Measurements from ENCODE around the gene TBC1D2B. TPM values are rescaled to one million over a fixed set of nuclear protein-coding genes. Genes with fewer than 3 reads are reported as not detected.
A peak's percentile ranks its signal among the peaks of the same experiment; 100 is the strongest.

The TBC1D2B gene
- total RNA-seq, 1 experiment from 2014 or later: 18.7 TPM

- no peak for DNase-seq (ENCODE audit: low read depth)
Measured at GRCh38 chr15:78034495-78035191, 42.9 kb downstream of the TBC1D2B start.

- DNase-seq (ENCODE audit: low read depth): no peak
Measured at GRCh38 chr15:78033864-78034263, 43.6 kb downstream of the TBC1D2B start.

- DNase-seq (ENCODE audit: low read depth): no peak
Measured at GRCh38 chr15:78032671-78033070, 44.8 kb downstream of the TBC1D2B start.

- DNase-seq (ENCODE audit: low read depth): no peak
Measured at GRCh38 chr15:78024883-78025282, 52.6 kb downstream of the TBC1D2B start.

- DNase-seq (ENCODE audit: low read depth): no peak
Measured at GRCh38 chr15:78024519-78024870, 53.0 kb downstream of the TBC1D2B start.

- no peak for DNase-seq (ENCODE audit: low read depth)
Measured at GRCh38 chr15:78023865-78024518, 53.5 kb downstream of the TBC1D2B start.

GRCh38 chr15:78023081-78023665 is 54.3 kb downstream of the TBC1D2B start:
- DNase-seq (ENCODE audit: low read depth): no peak

- no peak for DNase-seq (ENCODE audit: low read depth)
Measured at GRCh38 chr15:78021761-78022160, 55.8 kb downstream of the TBC1D2B start.

GRCh38 chr15:78020007-78020406 is 57.5 kb downstream of the TBC1D2B start:
- DNase-seq (ENCODE audit: low read depth): no peak

- DNase-seq (ENCODE audit: low read depth): no peak
Measured at GRCh38 chr15:78018946-78019644, 58.4 kb downstream of the TBC1D2B start.

- DNase-seq (ENCODE audit: low read depth): no peak
Measured at GRCh38 chr15:78018445-78018844, 59.1 kb downstream of the TBC1D2B start.

GRCh38 chr15:78016860-78017259 is 60.7 kb downstream of the TBC1D2B start:
- no peak for DNase-seq (ENCODE audit: low read depth)

- no peak for DNase-seq (ENCODE audit: low read depth)
Measured at GRCh38 chr15:78012643-78013077, 64.9 kb downstream of the TBC1D2B start.

GRCh38 chr15:78010067-78010466 is 67.4 kb downstream of the TBC1D2B start:
- DNase-seq (ENCODE audit: low read depth): no peak

- DNase-seq (ENCODE audit: low read depth): peak; percentile 80
Measured at GRCh38 chr15:78007964-78008886, 69.3 kb downstream of the TBC1D2B start.

GRCh38 chr15:78007211-78007931 is 70.1 kb downstream of the TBC1D2B start:
- no peak for DNase-seq (ENCODE audit: low read depth)

GRCh38 chr15:78006567-78007205 is 70.8 kb downstream of the TBC1D2B start:
- no peak for DNase-seq (ENCODE audit: low read depth)

GRCh38 chr15:78004919-78005634 is 72.4 kb downstream of the TBC1D2B start:
- peak; percentile 53 for DNase-seq (ENCODE audit: low read depth)

GRCh38 chr15:78004222-78004727 is 73.2 kb downstream of the TBC1D2B start:
- DNase-seq (ENCODE audit: low read depth): no peak

Data from M059J (cell line).